Measurements from ENCODE around the gene MBD2. TPM values are rescaled to one million over a fixed set of nuclear protein-coding genes. Genes with fewer than 3 reads are reported as not detected.

Gene MBD2
- total RNA-seq, 1 experiment from 2014 or later: 53.3 TPM

GRCh38 chr18:54155412-54155811 is 69.1 kb downstream of the MBD2 start:
- Histone ChIP-seq H3K27ac (ENCODE audit: low read length) (no peak overlapping the region), H3K36me3 (ENCODE audit: control insufficient read depth, insufficient read depth, low read length) (no peaks in the 10 kb centered on the region; the same call in 1 of the 2 replicates), H3K27me3 (ENCODE audit: control insufficient read depth, insufficient read depth, low read length) (no peaks in the 10 kb centered on the region), H3K4me1 (ENCODE audit: control insufficient read depth, insufficient read depth, low read length) (no peaks in the 10 kb centered on the region), H3K9me3 (ENCODE audit: control insufficient read depth, insufficient read depth, low read depth, low read length) (no peaks in the 10 kb centered on the region), H3K4me3 (ENCODE audit: low read depth in 2 of 2, low read length in 2 of 2) (no peak overlapping the region)
- DNase-seq (ENCODE audit: low read depth, low spot score): no peak
- BruUV-seq (replicated peaks): no TSS peak
- ChIA-PET CTCF (no interaction called here), POLR2A (no interaction called here)
- in situ Hi-C loops (cut with HindIII; ENCODE audit: low pct_unique_long_range_greater_than_20kb, low sequenced_read_pairs): no loop called here
- ATAC-seq: no peak
- TF ChIP-seq REST (IDR thresholded peaks at IDR 0.05; ENCODE audit: insufficient read depth in 1 of 2, low read depth in 2 of 2, low read length in 1 of 2) (no peak), CTCF (IDR thresholded peaks at IDR 0.05) (no peak), SIN3A (IDR thresholded peaks at IDR 0.05; ENCODE audit: borderline replicate concordance, insufficient read depth, low read depth, low read length) (no peak), TCF7L2 (IDR thresholded peaks at IDR 0.05; ENCODE audit: low read depth, low read length) (no peak), POLR2AphosphoS5 (IDR thresholded peaks at IDR 0.05; ENCODE audit: low read depth, low read length) (no peak)
- intact Hi-C loops (cut with micrococcal nuclease; ENCODE audit: unreplicated experiment): no loop called here

GRCh38 chr18:54154231-54154630 is 70.2 kb downstream of the MBD2 start:
- no peak overlapping the region for H3K27ac ChIP-seq (ENCODE audit: low read length)
- ATAC-seq (no peak), DNase-seq (ENCODE audit: low read depth, low spot score) (no peak)
- no TSS peak for BruUV-seq (replicated peaks)
- H3K9me3 ChIP-seq (ENCODE audit: control insufficient read depth, insufficient read depth, low read depth, low read length): no peaks in the 10 kb centered on the region
- TF ChIP-seq TCF7L2 (IDR thresholded peaks at IDR 0.05; ENCODE audit: low read depth, low read length): no peak
- no peak for TF ChIP-seq POLR2AphosphoS5 (IDR thresholded peaks at IDR 0.05; ENCODE audit: low read depth, low read length)
- ChIA-PET CTCF (no interaction called here), POLR2A (no interaction called here)
- H3K4me1 ChIP-seq (ENCODE audit: control insufficient read depth, insufficient read depth, low read length): no peaks in the 10 kb centered on the region
- no peaks in the 10 kb centered on the region; the same call in 1 of the 2 replicates for H3K36me3 ChIP-seq (ENCODE audit: control insufficient read depth, insufficient read depth, low read length)
- in situ Hi-C loops (cut with HindIII; ENCODE audit: low pct_unique_long_range_greater_than_20kb, low sequenced_read_pairs) (no loop called here), intact Hi-C loops (cut with micrococcal nuclease; ENCODE audit: unreplicated experiment) (no loop called here)
- H3K4me3 ChIP-seq (ENCODE audit: low read depth in 2 of 2, low read length in 2 of 2): no peak overlapping the region
- H3K27me3 ChIP-seq (ENCODE audit: control insufficient read depth, insufficient read depth, low read length): no peaks in the 10 kb centered on the region

- POLR2A ChIA-PET: no interaction called here
- no peak for TF ChIP-seq SIN3A (IDR thresholded peaks at IDR 0.05; ENCODE audit: borderline replicate concordance, insufficient read depth, low read depth, low read length)
- no peak for TF ChIP-seq TCF7L2 (IDR thresholded peaks at IDR 0.05; ENCODE audit: low read depth, low read length)
- no peak for TF ChIP-seq CTCF (IDR thresholded peaks at IDR 0.05)
- TF ChIP-seq POLR2AphosphoS5 (IDR thresholded peaks at IDR 0.05; ENCODE audit: low read depth, low read length): no peak
- no peak for TF ChIP-seq REST (IDR thresholded peaks at IDR 0.05; ENCODE audit: insufficient read depth in 1 of 2, low read depth in 2 of 2, low read length in 1 of 2)
- Histone ChIP-seq H3K27ac (ENCODE audit: low read length) (no peak overlapping the region), H3K4me1 (ENCODE audit: control insufficient read depth, insufficient read depth, low read length) (peaks cover 5% of the 10 kb centered on the region; the same call in 1 of the 2 replicates), H3K36me3 (ENCODE audit: control insufficient read depth, insufficient read depth, low read length) (no peaks in the 10 kb centered on the region; the same call in 1 of the 2 replicates), H3K4me3 (ENCODE audit: low read depth in 2 of 2, low read length in 2 of 2) (no peak overlapping the region), H3K9me3 (ENCODE audit: control insufficient read depth, insufficient read depth, low read depth, low read length) (no peaks in the 10 kb centered on the region), H3K27me3 (ENCODE audit: control insufficient read depth, insufficient read depth, low read length) (no peaks in the 10 kb centered on the region)
- no peak for DNase-seq (ENCODE audit: low read depth, low spot score)
- CTCF ChIA-PET: no interaction called here
- no TSS peak for BruUV-seq (replicated peaks)
- in situ Hi-C loops (cut with HindIII; ENCODE audit: low pct_unique_long_range_greater_than_20kb, low sequenced_read_pairs) (no loop called here), intact Hi-C loops (cut with micrococcal nuclease; ENCODE audit: unreplicated experiment) (no loop called here)
- no peak for ATAC-seq
Measured at GRCh38 chr18:54151376-54151775, 73.1 kb downstream of the MBD2 start.
